K562 (cell line): ENCODE results near the gene TNPO3. TPM values are rescaled to one million over a fixed set of nuclear protein-coding genes. Genes with fewer than 3 reads are reported as not detected.
"Not testable (repeated sequence)": the region's sequence is repeated elsewhere in the genome, so short reads cannot be mapped to it uniquely, and the experiment has no call there.

ENCODE experiments used
- ATAC-seq: fragments of 200-7000 bp; cut with Tn5 transposase; 3 replicates; pipeline ENCODE4 v1.9.1; 2020; ENCODE audit warnings: moderate library complexity
- BruUV-seq: library from RNA; stranded (reverse); fragments of 400-500 nt; replicated peaks from 2 replicates; lab custom pipeline; 2021; lab: Mats Ljungman, UMichigan
- CTCF ChIA-PET: fragments of 300-600 bp; formaldehyde crosslinking; extraction: SDS; loops from one replicate; lab custom pipeline; 2021; ENCODE audit warnings: low intra/inter-chr PET ratio; lab: Yijun Ruan, JAX
- POLR2A ChIA-PET: fragments of 300-600, 350-650 bp; sonication (Branson Sonifier 250); formaldehyde crosslinking; extraction: SDS; loops from one replicate; lab custom pipeline; 2021; ENCODE audit warnings: antibody characterized with exemption, inconsistent platforms; lab: Yijun Ruan, JAX
- DNase-seq, 4 experiments: peaks; one replicate each; pipeline versions ENCODE4 v3.0.0 to v3.0.0-alpha.2; 2011 to 2018; ENCODE audit warnings: low spot score in 3 of 4, mixed read lengths in 3 of 4; ENCODE audit errors: extremely low read depth in 1 of 4
- FAIRE-seq: peaks from 2 replicates; lab custom pipeline; 2011; peaks lifted over from hg19 to GRCh38; lab: Jason Lieb, UNC
- H2AFZ ChIP-seq: 2 replicates; pipeline ENCODE4 v1.6.0; 2011; ENCODE audit warnings: low read depth, low read length, control low read depth, inconsistent platforms
- H3K27ac ChIP-seq: fragments of 200-600 bp; 3 replicates; pipeline ENCODE4 v1.8.0; 2011; ENCODE audit warnings: low read depth, mild to moderate bottlenecking, control low read depth, inconsistent platforms, low read length, moderate library complexity, mixed read lengths; ENCODE audit errors: extremely low read depth
- H3K27me3 ChIP-seq, 2 experiments: fragments of 300-600 bp in 1 of 2; 2 replicates in 1 of 2; 3 replicates in 1 of 2; pipeline versions ENCODE4 v1.6.0 to v1.8.0; 2011; ENCODE audit warnings: inconsistent platforms in 2 of 2, low read length in 2 of 2, mild to moderate bottlenecking in 1 of 2, mixed read lengths in 1 of 2, moderate library complexity in 1 of 2; ENCODE audit not compliant: control insufficient read depth in 2 of 2, insufficient read depth in 2 of 2
- H3K36me3 ChIP-seq: fragments of 300-600 bp; 3 replicates; pipeline ENCODE4 v1.8.0; 2011; ENCODE audit warnings: mild to moderate bottlenecking, low read length, inconsistent platforms; ENCODE audit not compliant: control insufficient read depth, insufficient read depth
- H3K4me1 ChIP-seq, 2 experiments: fragments of 200-600 bp in 1 of 2; replicated peaks in 1 of 2; 2 replicates in 1 of 2; 3 replicates in 1 of 2; pipeline versions ENCODE4 v1.5.1 to v1.8.0; 2011; ENCODE audit warnings: inconsistent platforms in 2 of 2, low read length in 2 of 2, mild to moderate bottlenecking in 1 of 2, mixed read lengths in 1 of 2, moderate library complexity in 1 of 2; ENCODE audit not compliant: control insufficient read depth in 2 of 2, insufficient read depth in 2 of 2
- H3K4me2 ChIP-seq: 2 replicates; pipeline ENCODE4 v1.6.1; 2011; ENCODE audit warnings: low read length, control low read depth, inconsistent platforms, mixed read lengths; ENCODE audit not compliant: insufficient read depth
- H3K4me3 ChIP-seq: fragments of 200-600 bp; sonication (generic), shearing (Covaris generic); 2 replicates; pipeline ENCODE4 v1.5.1; 2016; ENCODE audit warnings: control low read depth, inconsistent platforms
- H3K79me2 ChIP-seq: fragments of 200-600 bp; 3 replicates; pipeline ENCODE4 v1.8.0; 2011; ENCODE audit warnings: low read length, inconsistent platforms; ENCODE audit not compliant: control insufficient read depth, insufficient read depth
- H3K9ac ChIP-seq, 2 experiments: 2 replicates each; pipeline versions ENCODE4 v1.6.0 to v1.6.1; 2011; ENCODE audit warnings: low read depth in 2 of 2, low read length in 2 of 2, control low read depth in 1 of 2, inconsistent platforms in 1 of 2, mild to moderate bottlenecking in 1 of 2, mixed read lengths in 1 of 2; ENCODE audit not compliant: insufficient read depth in 1 of 2
- H3K9me1 ChIP-seq: one replicate; pipeline ENCODE4 v1.6.0; 2011; ENCODE audit warnings: inconsistent platforms, mild to moderate bottlenecking, low read length, moderate library complexity; ENCODE audit not compliant: control insufficient read depth, insufficient read depth
- H3K9me3 ChIP-seq: replicated peaks from 2 replicates; pipeline ENCODE4 v1.5.1; 2011; ENCODE audit warnings: low read depth, low read length, inconsistent platforms; ENCODE audit not compliant: control insufficient read depth, insufficient read depth
- H4K20me1 ChIP-seq: replicated peaks from 2 replicates; pipeline ENCODE4 v1.6.1; 2011; ENCODE audit warnings: low read length, inconsistent platforms, mixed read lengths; ENCODE audit not compliant: control insufficient read depth, insufficient read depth
- CC2D1A ChIP-seq: fragments of 450-650 bp; IDR thresholded peaks from 2 replicates; pipeline ENCODE4 v1.6.1; 2017; ENCODE audit warnings: mild to moderate bottlenecking
- MAZ ChIP-seq, 2 experiments: fragments of 450-650 bp in 1 of 2; sonication (generic) in 1 of 2; formaldehyde crosslinking; IDR thresholded peaks in 1 of 2; conservative IDR thresholded peaks in 1 of 2; 2 replicates each; pipeline versions ENCODE4 v1.4.0 to v1.5.0; 2020; ENCODE audit warnings: mild to moderate bottlenecking in 1 of 2, missing genetic modification reagents in 1 of 2
- RBM25 ChIP-seq: fragments of 200-400 bp; formaldehyde crosslinking; IDR thresholded peaks from 2 replicates; pipeline ENCODE4 v1.6.1; 2018; ENCODE audit warnings: low read length, low read depth, moderate library complexity; ENCODE audit not compliant: severe bottlenecking
- USF2 ChIP-seq: sonication (generic); formaldehyde crosslinking; IDR thresholded peaks from 2 replicates; pipeline ENCODE4 v1.5.0; 2020; ENCODE audit warnings: missing genetic modification reagents
- ZFP91 ChIP-seq: sonication (generic); formaldehyde crosslinking; IDR thresholded peaks from 2 replicates; pipeline ENCODE4 v1.8.0; 2022; ENCODE audit warnings: mild to moderate bottlenecking, missing genetic modification reagents
- ZNF146 ChIP-seq: IDR thresholded peaks from one replicate; pipeline ENCODE4 v1.6.1; 2018; ENCODE audit warnings: missing compliant biosample characterization; ENCODE audit not compliant: unreplicated experiment
- WGBS: fragments of 100-300 bp; shearing (Covaris generic); methylation state at CpG from one replicate; pipeline ENCODE4 v1.1.6; 2016; ENCODE audit warnings: low coverage, mixed read lengths; ENCODE audit not compliant: insufficient coverage; ENCODE audit errors: missing lambda C conversion rate; 5-methylcytosine and 5-hydroxymethylcytosine counted together
- in situ Hi-C: fragments of 300-500 bp; cut with MboI; formaldehyde crosslinking; loops from 4 replicates; pipeline ENCODE4 v1.15.0; 2018; ENCODE audit warnings: inconsistent platforms, mixed read lengths
- intact Hi-C: fragments of 100-400 bp; cut with micrococcal nuclease; formaldehyde crosslinking; loops from 2 replicates; pipeline ENCODE4 v1.14.2; 2022
- polyA plus RNA-seq, 8 experiments: library from polyadenylated mRNA; depleted of rRNA in 4 of 8; stranded (reverse) in 5 of 8; unstranded in 3 of 8; fragments of >200 nt; fragmentation: Nextera tagmentation in 2 of 8; fragmentation: Illumina TruSeq in 1 of 8; extraction: Ambion mirVana in 2 of 8; extraction: Trizol in 1 of 8; gene quantifications; 2 replicates each; pipeline versions ENCODE4 v1.2.1 to v1.2.3, GENCODE V29; 2011 to 2014; ENCODE audit warnings: inconsistent platforms in 1 of 8, missing spikeins in 1 of 8
- total RNA-seq, 7 experiments: library from RNA; depleted of rRNA in 6 of 7; stranded (reverse); fragments of >200 nt in 6 of 7; fragmentation: Illumina TruSeq in 2 of 7; extraction: Trizol in 2 of 7; gene quantifications; 2 replicates each; pipeline versions ENCODE4 v1.2.1 to v1.2.3, GENCODE V29; 2011 to 2021; ENCODE audit warnings: low replicate concordance in 1 of 7

The TNPO3 gene
- total and polyA plus RNA-seq, 9 of the 15 experiments (the other 6 are each of a cell fraction or from before 2014, with no cell fraction given), result 35.8 to 125 (median 110) TPM

- CTCF ChIA-PET, H3K4me3 ChIP-seq, H2AFZ ChIP-seq, BruUV-seq, H4K20me1 ChIP-seq, H3K27me3 ChIP-seq, H3K9me3 ChIP-seq, H3K4me1 ChIP-seq, H3K9ac ChIP-seq, H3K27ac ChIP-seq, H3K4me2 ChIP-seq, DNase-seq, in situ Hi-C loops, ATAC-seq, H3K9me1 ChIP-seq, intact Hi-C loops, FAIRE-seq: not testable (repeated sequence)
- WGBS, result 98% methylated on average over 2 of the region's 2 CpGs
- Histone ChIP-seq H3K79me2 (peaks cover 91% of the 10 kb centered on the region), H3K36me3 (peaks cover 72% of the 10 kb centered on the region)
- TF ChIP-seq ZNF146 (peak; percentile 77), RBM25 (peak; percentile 46)
- POLR2A ChIA-PET, result interaction anchor here (1.2 kb wide), 1 partner anchor 9 kb away, joined by 3 read pairs; no protein-coding TSS in a partner anchor
Observed at GRCh38 chr7:129038468-129038867, 16.4 kb downstream of the TNPO3 start.

DNA sequence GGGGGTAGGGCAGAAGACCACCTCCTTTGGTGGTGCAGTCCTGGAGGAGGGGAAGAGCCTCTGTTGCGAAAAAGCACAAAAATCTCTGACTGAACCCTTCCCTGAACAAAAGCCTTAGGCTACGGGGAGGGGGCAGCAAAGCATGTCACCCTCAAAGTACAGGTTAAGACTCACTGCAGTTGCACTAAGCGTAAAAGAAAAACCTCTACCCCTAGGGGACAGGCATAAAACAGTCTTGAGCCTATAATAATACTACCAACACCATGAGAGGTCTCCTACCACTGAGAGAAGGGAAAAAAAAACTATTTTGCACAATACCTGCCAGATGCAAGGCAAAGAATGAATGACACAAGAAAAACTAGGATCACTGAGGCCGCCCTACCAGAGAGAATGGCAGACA, 17.3 kb downstream of the TNPO3 start:
- DNase-seq, result peak in 1 of 4 experiments; percentile 17
- in situ Hi-C loops (no loop called here), intact Hi-C loops (no loop called here)
- H3K27me3 ChIP-seq, result no peaks in the 10 kb centered on the region
- H3K4me2 ChIP-seq, result no peak overlapping the region
- H3K9me3 ChIP-seq, result no peaks in the 10 kb centered on the region
- TF ChIP-seq USF2 (no peak), CC2D1A (no peak), ZFP91 (CRISPR knock-in tag) (no peak), MAZ (CRISPR knock-in tag; conservative IDR thresholded peaks at IDR 0.05 in 1 of 2, IDR thresholded peaks at IDR 0.05 in 1 of 2) (no peak)
- BruUV-seq, result no TSS peak
- no peak for FAIRE-seq
- ChIA-PET POLR2A (interaction anchor here (1.0 to 1.2 kb wide), 2 partner anchors 8 to 31 kb away, joined by 3 read pairs; no protein-coding TSS in a partner anchor), CTCF (no interaction called here)
- ATAC-seq, result peak; percentile 29
- H2AFZ ChIP-seq, result no peak overlapping the region
- H3K9me1 ChIP-seq, result no peaks in the 10 kb centered on the region
- H4K20me1 ChIP-seq, result peaks cover 9% of the 10 kb centered on the region
- H3K27ac ChIP-seq, result no peak overlapping the region
- peaks cover 91% of the 10 kb centered on the region for H3K79me2 ChIP-seq
- no peak overlapping the region for H3K9ac ChIP-seq
- peaks cover 79% of the 10 kb centered on the region for H3K36me3 ChIP-seq
- WGBS, result 94% methylated on average over 4 of the region's 4 CpGs
- no peak overlapping the region for H3K4me3 ChIP-seq
- no peaks in the 10 kb centered on the region; a peak in 1 of 5 replicates for H3K4me1 ChIP-seq
